ENCODE data around the gene APOBEC3F. TPM values are rescaled to one million over a fixed set of nuclear protein-coding genes. Genes with fewer than 3 reads are reported as not detected.
"Not testable (repeated sequence)": the region's sequence is repeated elsewhere in the genome, so short reads cannot be mapped to it uniquely, and the experiment has no call there.

APOBEC3F gene
- polyA plus RNA-seq, 1 of the 3 experiments (the other 2 are of a cell fraction), result 3.8 TPM

GRCh38 chr22:39076155-39077025 lies 35.7 kb downstream of the APOBEC3F start:
- H3K36me3 ChIP-seq (replicated peaks in 1 of 2; ENCODE audit: control insufficient read depth in 1 of 2, insufficient read depth in 2 of 2, low read length in 1 of 2); POLR2A ChIA-PET; H3K9me3 ChIP-seq; H3F3A ChIP-seq (replicated peaks; ENCODE audit: insufficient read depth); CTCF ChIA-PET; H3K27me3 ChIP-seq (ENCODE audit: insufficient read depth); H3K4me2 ChIP-seq; H3K27ac ChIP-seq (ENCODE audit: low read depth in 2 of 2, low read length in 1 of 2); H3K79me2 ChIP-seq (ENCODE audit: insufficient read depth); H3K4me3 ChIP-seq (ENCODE audit: low read depth in 2 of 2, low read length in 1 of 2); H3K9me2 ChIP-seq; H3K9ac ChIP-seq; H2AFZ ChIP-seq (ENCODE audit: low read depth); H3K4me1 ChIP-seq (ENCODE audit: control insufficient read depth in 1 of 2, insufficient read depth in 2 of 2, low read depth in 1 of 2, low read length in 1 of 2); H4K20me1 ChIP-seq (ENCODE audit: insufficient read depth); DNase-seq: not testable (repeated sequence)
- WGBS (ENCODE audit: low lambda C conversion rate), result 63% methylated on average over 3 of the region's 24 CpGs

- CTCF ChIA-PET, result interaction anchor here (1.3 kb wide), 1 partner anchor 33 kb away, joined by 4 read pairs; no protein-coding TSS in a partner anchor
- WGBS (ENCODE audit: low lambda C conversion rate), result 80% methylated on average over 1 of the region's 17 CpGs
- H3K79me2 ChIP-seq (ENCODE audit: insufficient read depth); H3K4me2 ChIP-seq; H3K9me2 ChIP-seq; POLR2A ChIA-PET; H3K36me3 ChIP-seq (replicated peaks in 1 of 2; ENCODE audit: control insufficient read depth in 1 of 2, insufficient read depth in 2 of 2, low read length in 1 of 2); H4K20me1 ChIP-seq (ENCODE audit: insufficient read depth); H3K9me3 ChIP-seq; H3K4me3 ChIP-seq (ENCODE audit: low read depth in 2 of 2, low read length in 1 of 2); H3K27me3 ChIP-seq (ENCODE audit: insufficient read depth); H3K27ac ChIP-seq (ENCODE audit: low read depth in 2 of 2, low read length in 1 of 2); DNase-seq; H3K4me1 ChIP-seq (ENCODE audit: control insufficient read depth in 1 of 2, insufficient read depth in 2 of 2, low read depth in 1 of 2, low read length in 1 of 2); H2AFZ ChIP-seq (ENCODE audit: low read depth); H3K9ac ChIP-seq; H3F3A ChIP-seq (replicated peaks; ENCODE audit: insufficient read depth): not testable (repeated sequence)
Measured at GRCh38 chr22:39077026-39077840, 36.6 kb downstream of the APOBEC3F start, which contains the start of gene APOBEC3G. TSS of gene APOBEC3G (plus strand) at chr22:39077275. CDS start at chr22:39077362, 87 bp downstream.

GRCh38 chr22:39077912-39078311 lies 37.2 kb downstream of the APOBEC3F start:
- H4K20me1 ChIP-seq (ENCODE audit: insufficient read depth); H3K79me2 ChIP-seq (ENCODE audit: insufficient read depth); H3K27me3 ChIP-seq (ENCODE audit: insufficient read depth); H3K27ac ChIP-seq (ENCODE audit: low read depth in 2 of 2, low read length in 1 of 2); H3K9me2 ChIP-seq; H3F3A ChIP-seq (replicated peaks; ENCODE audit: insufficient read depth); H3K4me3 ChIP-seq (ENCODE audit: low read depth in 2 of 2, low read length in 1 of 2); H3K9me3 ChIP-seq; DNase-seq; H2AFZ ChIP-seq (ENCODE audit: low read depth); H3K36me3 ChIP-seq (replicated peaks in 1 of 2; ENCODE audit: control insufficient read depth in 1 of 2, insufficient read depth in 2 of 2, low read length in 1 of 2); H3K4me1 ChIP-seq (ENCODE audit: control insufficient read depth in 1 of 2, insufficient read depth in 2 of 2, low read depth in 1 of 2, low read length in 1 of 2); H3K9ac ChIP-seq; H3K4me2 ChIP-seq; POLR2A ChIA-PET: not testable (repeated sequence)
- 88% methylated on average over 6 of the region's 12 CpGs for WGBS (ENCODE audit: low lambda C conversion rate)
- CTCF ChIA-PET, result interaction anchor here (1.3 kb wide), 1 partner anchor 34 kb away, joined by 4 read pairs; no protein-coding TSS in a partner anchor

GRCh38 chr22:39078329-39078728 lies 37.7 kb downstream of the APOBEC3F start:
- TF ChIP-seq RFX5 (IDR thresholded peaks at IDR 0.05; ENCODE audit: low read length), result no peak
- no peak for TF ChIP-seq TEAD4 (IDR thresholded peaks at IDR 0.05; ENCODE audit: borderline replicate concordance, insufficient read depth)
- no peak for TF ChIP-seq JUND (IDR thresholded peaks at IDR 0.05)
- no peak for TF ChIP-seq FOXM1 (IDR thresholded peaks at IDR 0.05; ENCODE audit: low read depth)
- no peak for TF ChIP-seq RXRA (IDR thresholded peaks at IDR 0.05; ENCODE audit: borderline replicate concordance, low read depth)
- no peak for TF ChIP-seq RAD21 (IDR thresholded peaks at IDR 0.05; ENCODE audit: low read length)
- TF ChIP-seq CHD2 (IDR thresholded peaks at IDR 0.05; ENCODE audit: low read length, partially characterized antibody), result no peak

GRCh38 chr22:39079054-39079637 lies 38.5 kb downstream of the APOBEC3F start:
- WGBS (ENCODE audit: low lambda C conversion rate), result 81% methylated on average over 13 of the region's 24 CpGs
- POLR2A ChIA-PET, result not testable (repeated sequence)

More at GRCh38 chr22:39078329-39078728, 37.7 kb downstream of the APOBEC3F start:
- H3F3A ChIP-seq (replicated peaks; ENCODE audit: insufficient read depth), result no peaks in the 10 kb centered on the region
- no peaks in the 10 kb centered on the region for H4K20me1 ChIP-seq (ENCODE audit: insufficient read depth)
- no peak for DNase-seq
- H3K4me1 ChIP-seq (ENCODE audit: control insufficient read depth in 1 of 2, insufficient read depth in 2 of 2, low read depth in 1 of 2, low read length in 1 of 2), result no peaks in the 10 kb centered on the region; a peak in 1 of 4 replicates
- 55% methylated on average over 2 of the region's 8 CpGs for WGBS (ENCODE audit: low lambda C conversion rate)
- ChIA-PET POLR2A (no interaction called here), CTCF (interaction anchor here (1.3 kb wide), 1 partner anchor 34 kb away, joined by 4 read pairs; no protein-coding TSS in a partner anchor)
- H3K27ac ChIP-seq (ENCODE audit: low read depth in 2 of 2, low read length in 1 of 2), result no peak overlapping the region
- H3K79me2 ChIP-seq (ENCODE audit: insufficient read depth), result no peaks in the 10 kb centered on the region
- no peaks in the 10 kb centered on the region for H3K27me3 ChIP-seq (ENCODE audit: insufficient read depth)
- H3K4me2 ChIP-seq, result no peak overlapping the region
- H3K9me3 ChIP-seq, result no peaks in the 10 kb centered on the region
- no peaks in the 10 kb centered on the region for H3K9me2 ChIP-seq
- H2AFZ ChIP-seq (ENCODE audit: low read depth), result no peak overlapping the region
- H3K9ac ChIP-seq, result no peak overlapping the region
- no peaks in the 10 kb centered on the region for H3K36me3 ChIP-seq (replicated peaks in 1 of 2; ENCODE audit: control insufficient read depth in 1 of 2, insufficient read depth in 2 of 2, low read length in 1 of 2)
- no peak overlapping the region for H3K4me3 ChIP-seq (ENCODE audit: low read depth in 2 of 2, low read length in 1 of 2)

More at GRCh38 chr22:39079054-39079637, 38.5 kb downstream of the APOBEC3F start:
- H3K4me1 ChIP-seq (ENCODE audit: control insufficient read depth in 1 of 2, insufficient read depth in 2 of 2, low read depth in 1 of 2, low read length in 1 of 2); H3K4me3 ChIP-seq (ENCODE audit: low read depth in 2 of 2, low read length in 1 of 2); H4K20me1 ChIP-seq (ENCODE audit: insufficient read depth); H3K9me2 ChIP-seq; H3K9ac ChIP-seq; H3F3A ChIP-seq (replicated peaks; ENCODE audit: insufficient read depth); DNase-seq; H3K79me2 ChIP-seq (ENCODE audit: insufficient read depth); H3K27ac ChIP-seq (ENCODE audit: low read depth in 2 of 2, low read length in 1 of 2); H3K27me3 ChIP-seq (ENCODE audit: insufficient read depth); H3K4me2 ChIP-seq; H3K9me3 ChIP-seq; CTCF ChIA-PET; H2AFZ ChIP-seq (ENCODE audit: low read depth); H3K36me3 ChIP-seq (replicated peaks in 1 of 2; ENCODE audit: control insufficient read depth in 1 of 2, insufficient read depth in 2 of 2, low read length in 1 of 2): not testable (repeated sequence)
